ENCODE results near the gene GTF3C1.

DNA sequence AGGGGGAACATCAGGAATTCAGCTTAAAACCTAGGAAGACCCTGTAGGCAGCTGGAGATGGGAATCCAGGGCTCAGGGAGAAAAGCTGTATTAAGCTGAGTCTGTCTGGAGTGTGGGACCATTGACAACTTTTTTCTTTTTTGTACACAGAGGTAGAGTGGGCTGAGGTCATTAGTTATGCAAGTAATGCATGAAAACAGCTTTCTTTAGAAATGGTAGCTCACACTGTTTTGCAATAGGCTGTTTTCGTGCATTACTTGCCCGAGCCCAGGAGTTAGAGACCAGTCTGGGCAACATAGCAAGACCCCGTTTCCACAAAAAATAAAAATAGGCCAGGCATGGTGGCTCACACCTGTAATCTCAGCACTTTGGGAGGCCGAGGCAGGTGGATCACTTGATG is 46.7 kb upstream of the GTF3C1 start:
- TF ChIP-seq POLR2AphosphoS5 (IDR thresholded peaks at IDR 0.05; ENCODE audit: low read depth, low read length) (no peak), TAF1 (IDR thresholded peaks at IDR 0.05; ENCODE audit: low read depth, low read length) (no peak), SPI1 (IDR thresholded peaks at IDR 0.05; ENCODE audit: low read depth, low read length) (no peak), POLR2A (IDR thresholded peaks at IDR 0.05; ENCODE audit: low read depth, low read length) (no peak), PAX5 (IDR thresholded peaks at IDR 0.05; ENCODE audit: insufficient read depth, low read length, severe bottlenecking) (no peak), POU2F2 (IDR thresholded peaks at IDR 0.05; ENCODE audit: low read depth, low read length) (no peak)
